ENCODE data around the gene PGLYRP4.

Gene PGLYRP4

DNA sequence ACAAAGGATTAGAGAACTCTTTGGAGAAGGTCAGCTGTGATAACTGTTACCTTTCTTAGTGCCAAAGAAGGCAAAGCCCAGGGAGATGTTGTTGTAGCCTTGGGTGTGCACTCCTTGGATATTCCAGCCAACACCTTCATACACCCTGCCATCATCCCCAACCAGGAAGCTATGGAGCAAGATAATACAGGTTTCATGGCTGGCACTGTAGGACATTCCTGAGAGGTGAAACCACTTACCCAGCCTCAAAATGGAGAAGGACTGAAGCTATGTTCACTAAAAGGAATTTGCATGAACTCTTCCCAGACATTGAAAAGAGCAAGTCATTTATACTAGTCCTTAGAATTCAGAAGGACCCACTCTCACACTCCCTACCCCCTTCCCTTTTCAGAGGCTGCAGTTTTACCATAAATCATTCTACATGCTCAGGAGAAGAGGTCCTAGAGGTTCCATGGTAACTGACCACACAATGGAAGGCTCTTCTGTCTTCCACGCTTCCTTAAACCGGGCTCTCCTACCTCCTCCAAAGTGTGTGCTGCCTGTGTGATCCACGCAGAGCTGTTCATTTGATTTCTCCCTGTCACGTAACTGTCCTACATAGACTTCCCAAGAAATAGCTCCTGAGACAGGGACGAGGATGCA is 5.5 kb downstream of the PGLYRP4 start:
- Histone ChIP-seq H3K9ac (ENCODE audit: low read length) (no peak overlapping the region), H3K27me3 (ENCODE audit: insufficient read depth, low read length) (no peaks in the 10 kb centered on the region; the same call in 1 of the 2 replicates), H3K9me2 (ENCODE audit: low read depth, low read length) (no peaks in the 10 kb centered on the region), H3K9me3 (ENCODE audit: low read length) (no peaks in the 10 kb centered on the region), H4K20me1 (ENCODE audit: insufficient read depth, low read length) (no peaks in the 10 kb centered on the region), H3K79me2 (ENCODE audit: insufficient read depth, low read length) (no peaks in the 10 kb centered on the region), H3K4me3 (ENCODE audit: low read depth, low read length, poor library complexity, severe bottlenecking) (no peak overlapping the region), H3K4me1 (ENCODE audit: insufficient read depth, low read length, severe bottlenecking) (no peaks in the 10 kb centered on the region), H3K36me3 (ENCODE audit: insufficient read depth, low read length) (no peaks in the 10 kb centered on the region), H2AFZ (ENCODE audit: low read length) (no peak overlapping the region), H3F3A (ENCODE audit: insufficient read depth, low read length) (no peaks in the 10 kb centered on the region), H3K4me2 (ENCODE audit: low read length) (no peak overlapping the region), H3K27ac (ENCODE audit: low read depth, low read length, poor library complexity, severe bottlenecking) (no peak overlapping the region)
- TF ChIP-seq, protein P1, sequence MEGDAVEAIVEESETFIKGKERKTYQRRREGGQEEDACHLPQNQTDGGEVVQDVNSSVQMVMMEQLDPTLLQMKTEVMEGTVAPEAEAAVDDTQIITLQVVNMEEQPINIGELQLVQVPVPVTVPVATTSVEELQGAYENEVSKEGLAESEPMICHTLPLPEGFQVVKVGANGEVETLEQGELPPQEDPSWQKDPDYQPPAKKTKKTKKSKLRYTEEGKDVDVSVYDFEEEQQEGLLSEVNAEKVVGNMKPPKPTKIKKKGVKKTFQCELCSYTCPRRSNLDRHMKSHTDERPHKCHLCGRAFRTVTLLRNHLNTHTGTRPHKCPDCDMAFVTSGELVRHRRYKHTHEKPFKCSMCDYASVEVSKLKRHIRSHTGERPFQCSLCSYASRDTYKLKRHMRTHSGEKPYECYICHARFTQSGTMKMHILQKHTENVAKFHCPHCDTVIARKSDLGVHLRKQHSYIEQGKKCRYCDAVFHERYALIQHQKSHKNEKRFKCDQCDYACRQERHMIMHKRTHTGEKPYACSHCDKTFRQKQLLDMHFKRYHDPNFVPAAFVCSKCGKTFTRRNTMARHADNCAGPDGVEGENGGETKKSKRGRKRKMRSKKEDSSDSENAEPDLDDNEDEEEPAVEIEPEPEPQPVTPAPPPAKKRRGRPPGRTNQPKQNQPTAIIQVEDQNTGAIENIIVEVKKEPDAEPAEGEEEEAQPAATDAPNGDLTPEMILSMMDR (IDR thresholded peaks at IDR 0.05; ENCODE audit: low read length) = no peak
- TF ChIP-seq EZH2 (IDR thresholded peaks at IDR 0.05; ENCODE audit: borderline replicate concordance, low read length) = no peak

DNA sequence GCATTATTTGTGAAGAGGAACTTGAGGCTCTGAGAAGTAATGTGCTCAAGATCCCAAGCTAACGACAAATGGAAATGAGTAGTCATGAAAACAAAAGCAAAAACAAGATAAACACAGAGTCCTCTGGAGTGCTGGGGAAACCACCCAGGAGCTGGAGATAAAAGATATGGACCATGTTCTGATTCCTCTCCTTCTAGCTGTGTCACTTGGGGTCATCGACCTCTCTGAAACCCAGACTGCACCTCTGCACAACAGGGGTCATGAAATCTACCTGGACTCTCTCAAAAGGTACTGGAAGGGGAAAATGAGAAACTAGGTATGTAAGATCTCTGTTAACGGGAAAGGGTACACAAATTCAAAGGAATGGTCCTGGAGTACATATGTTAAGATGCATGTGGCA is 6.5 kb downstream of the PGLYRP4 start:
- no peaks in the 10 kb centered on the region for H3K4me1 ChIP-seq (ENCODE audit: insufficient read depth, low read length, severe bottlenecking)
- H3K9me2 ChIP-seq (ENCODE audit: low read depth, low read length) = no peaks in the 10 kb centered on the region
- H3K9ac ChIP-seq (ENCODE audit: low read length) = no peak overlapping the region
- no peak overlapping the region for H3K4me2 ChIP-seq (ENCODE audit: low read length)
- H3K4me3 ChIP-seq (ENCODE audit: low read depth, low read length, poor library complexity, severe bottlenecking) = no peak overlapping the region
- no peaks in the 10 kb centered on the region for H3K36me3 ChIP-seq (ENCODE audit: insufficient read depth, low read length)
- H3K79me2 ChIP-seq (ENCODE audit: insufficient read depth, low read length) = no peaks in the 10 kb centered on the region
- no peaks in the 10 kb centered on the region for H4K20me1 ChIP-seq (ENCODE audit: insufficient read depth, low read length)
- no peaks in the 10 kb centered on the region for H3F3A ChIP-seq (ENCODE audit: insufficient read depth, low read length)
- no peaks in the 10 kb centered on the region for H3K9me3 ChIP-seq (ENCODE audit: low read length)
- H3K27me3 ChIP-seq (ENCODE audit: insufficient read depth, low read length) = no peaks in the 10 kb centered on the region; the same call in 1 of the 2 replicates
- no peak overlapping the region for H3K27ac ChIP-seq (ENCODE audit: low read depth, low read length, poor library complexity, severe bottlenecking)
- H2AFZ ChIP-seq (ENCODE audit: low read length) = no peak overlapping the region
- no peak for TF ChIP-seq EZH2 (IDR thresholded peaks at IDR 0.05; ENCODE audit: borderline replicate concordance, low read length)
- TF ChIP-seq, protein P1 (IDR thresholded peaks at IDR 0.05; ENCODE audit: low read length) = no peak

DNA sequence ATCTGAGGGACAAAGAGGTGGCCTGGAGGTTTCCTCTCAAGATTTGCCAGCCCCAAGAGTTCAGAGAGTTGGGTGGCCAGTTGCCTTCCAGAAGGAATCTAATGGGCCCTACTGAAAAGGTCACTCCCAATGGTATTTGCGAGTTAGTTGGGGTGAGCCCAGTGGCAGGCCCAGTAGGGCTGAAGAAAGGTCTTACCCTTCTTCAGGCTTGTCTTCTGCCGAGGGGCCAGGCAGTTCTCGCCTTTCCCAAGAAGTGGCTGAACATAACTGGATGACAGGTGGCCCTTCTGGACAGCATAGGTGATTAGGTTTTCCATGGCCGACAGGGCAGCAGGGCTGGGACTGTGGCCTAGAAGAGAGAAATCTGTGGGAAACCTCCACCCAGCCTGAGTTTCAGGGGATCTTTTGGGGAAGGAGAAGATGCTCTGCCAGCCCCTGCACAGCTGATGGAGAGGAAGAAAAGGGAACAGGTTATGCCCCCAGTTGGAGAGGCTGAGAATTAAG is 7.2 kb downstream of the PGLYRP4 start:
- Histone ChIP-seq H3K4me2 (ENCODE audit: low read length) (no peak overlapping the region), H3K79me2 (ENCODE audit: insufficient read depth, low read length) (no peaks in the 10 kb centered on the region), H3K9me3 (ENCODE audit: low read length) (no peaks in the 10 kb centered on the region), H3K9me2 (ENCODE audit: low read depth, low read length) (no peaks in the 10 kb centered on the region), H3K4me3 (ENCODE audit: low read depth, low read length, poor library complexity, severe bottlenecking) (no peak overlapping the region), H2AFZ (ENCODE audit: low read length) (no peak overlapping the region), H3K27me3 (ENCODE audit: insufficient read depth, low read length) (no peaks in the 10 kb centered on the region; the same call in 1 of the 2 replicates), H3F3A (ENCODE audit: insufficient read depth, low read length) (no peaks in the 10 kb centered on the region), H3K9ac (ENCODE audit: low read length) (no peak overlapping the region), H3K36me3 (ENCODE audit: insufficient read depth, low read length) (no peaks in the 10 kb centered on the region), H4K20me1 (ENCODE audit: insufficient read depth, low read length) (no peaks in the 10 kb centered on the region), H3K4me1 (ENCODE audit: insufficient read depth, low read length, severe bottlenecking) (no peaks in the 10 kb centered on the region), H3K27ac (ENCODE audit: low read depth, low read length, poor library complexity, severe bottlenecking) (no peak overlapping the region)
- TF ChIP-seq, protein P1 (IDR thresholded peaks at IDR 0.05; ENCODE audit: low read length) = no peak
- no peak for TF ChIP-seq EZH2 (IDR thresholded peaks at IDR 0.05; ENCODE audit: borderline replicate concordance, low read length)

Data from OCI-LY1 (cell line).